ENCODE measurements around the gene BEND3. TPM values are rescaled to one million over a fixed set of nuclear protein-coding genes. Genes with fewer than 3 reads are reported as not detected.

The BEND3 gene
- total and polyA plus RNA-seq, 2 donors, result 1.5 to 1.7 TPM

DNA sequence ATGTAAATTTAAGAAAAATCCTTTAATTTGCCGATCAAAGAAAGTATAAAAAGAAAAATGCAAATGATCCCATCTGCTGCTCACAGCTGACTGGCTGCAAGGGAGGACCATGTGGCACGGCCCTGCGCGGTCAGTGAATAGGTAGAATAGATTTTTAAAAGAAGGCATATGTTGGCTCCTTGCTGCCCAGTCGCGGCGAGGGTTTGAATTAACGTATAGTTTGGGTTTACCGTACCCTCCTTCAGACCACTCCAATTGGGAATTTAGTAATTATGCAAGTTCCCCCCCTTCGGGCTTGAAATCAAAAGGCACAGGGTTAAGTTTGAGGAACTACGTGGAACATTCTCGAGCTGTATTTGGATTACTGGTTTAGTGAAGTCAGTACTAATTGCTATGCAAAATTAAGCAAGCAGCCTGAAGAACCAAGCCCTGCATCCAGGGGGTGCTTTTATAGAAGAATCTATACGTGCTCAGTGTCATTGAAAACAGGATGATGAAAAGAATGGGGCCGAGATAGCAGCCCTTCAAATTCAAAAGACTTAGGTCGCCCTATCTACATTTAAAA is 1.1 kb upstream of the BEND3 start:
- Histone ChIP-seq H3K4me1 (ENCODE audit: control insufficient read depth in 2 of 2, insufficient read depth in 2 of 2, low read length in 2 of 2) (peaks cover 11 to 27% of the 10 kb centered on the region in 2 donors), H3K27ac (ENCODE audit: low read depth in 1 of 2, low read length in 1 of 2) (no peak overlapping the region), H3K36me3 (ENCODE audit: control insufficient read depth in 2 of 2, insufficient read depth in 2 of 2, low read length in 1 of 2) (no peaks in the 10 kb centered on the region), H3K9me3 (ENCODE audit: control insufficient read depth in 2 of 2, insufficient read depth in 1 of 2, low read length in 1 of 2) (no peaks in the 10 kb centered on the region), H3K27me3 (ENCODE audit: control insufficient read depth in 2 of 2, insufficient read depth in 1 of 2, low read length in 1 of 2) (peaks cover 0 to 13% of the 10 kb centered on the region in 2 donors), H3K4me3 (ENCODE audit: low read length in 2 of 2) (peak overlapping the region; percentile 47 to 90)
- WGBS, result 2% methylated on average over 15 of the region's 15 CpGs
- peak in 5 of 9 donors; percentile 16 to 63 (median 37) for DNase-seq (ENCODE audit: low read depth in 6 of 9, low spot score in 9 of 9)

DNA sequence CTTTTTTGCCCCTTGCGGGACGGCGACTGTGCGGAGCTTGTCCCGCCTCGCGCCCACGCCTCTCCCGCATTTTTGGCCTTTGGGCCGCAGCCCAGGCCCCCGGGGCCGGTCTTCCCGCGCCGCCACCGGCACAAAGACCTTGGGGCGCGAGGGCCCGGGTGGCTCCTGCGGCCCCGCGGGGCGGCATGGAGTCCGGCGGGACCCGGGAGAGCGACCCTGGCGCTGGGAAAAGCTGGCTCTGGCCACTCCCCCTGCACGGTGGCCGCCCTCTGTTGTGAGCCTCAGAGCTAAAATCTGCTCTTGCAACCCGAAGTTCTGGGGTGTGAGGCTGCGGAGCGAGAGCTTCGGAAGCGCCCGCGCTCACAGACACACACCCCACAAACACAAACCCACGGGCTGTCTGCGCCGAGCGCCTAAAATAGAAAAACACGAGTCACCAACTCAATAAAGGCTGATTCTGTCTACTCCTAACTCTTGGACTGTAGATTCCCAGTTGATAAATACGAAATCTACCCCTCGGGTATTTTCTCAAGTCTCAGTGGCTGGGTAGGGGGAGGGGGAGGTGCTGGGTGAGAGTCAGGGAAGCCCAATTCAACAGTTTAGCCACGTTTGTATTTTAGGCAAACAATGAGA is 496 bp upstream of the BEND3 start:
- H3K27me3 ChIP-seq (ENCODE audit: control insufficient read depth in 2 of 2, insufficient read depth in 1 of 2, low read length in 1 of 2), result peaks cover 0 to 13% of the 10 kb centered on the region in 2 donors
- DNase-seq (ENCODE audit: low read depth in 6 of 9, low spot score in 9 of 9), result peak in 4 of 9 donors; percentile 18 to 63 (median 40)
- H3K27ac ChIP-seq (ENCODE audit: low read depth in 1 of 2, low read length in 1 of 2), result peak overlapping the region in 1 of 2 donors; percentile 5
- H3K36me3 ChIP-seq (ENCODE audit: control insufficient read depth in 2 of 2, insufficient read depth in 2 of 2, low read length in 1 of 2), result no peaks in the 10 kb centered on the region
- peak overlapping the region; percentile 47 to 90 for H3K4me3 ChIP-seq (ENCODE audit: low read length in 2 of 2)
- peaks cover 11 to 27% of the 10 kb centered on the region in 2 donors for H3K4me1 ChIP-seq (ENCODE audit: control insufficient read depth in 2 of 2, insufficient read depth in 2 of 2, low read length in 2 of 2)
- H3K9me3 ChIP-seq (ENCODE audit: control insufficient read depth in 2 of 2, insufficient read depth in 1 of 2, low read length in 1 of 2), result no peaks in the 10 kb centered on the region
- WGBS, result under 1% methylated on average over 45 of the region's 45 CpGs

- DNase-seq (ENCODE audit: low read depth in 6 of 9, low spot score in 9 of 9), result peak in 7 of 9 donors; percentile 56 to 82 (median 64)
- peak overlapping the region; percentile 30 to 90 for H3K4me3 ChIP-seq (ENCODE audit: low read length in 2 of 2)
- H3K27ac ChIP-seq (ENCODE audit: low read depth in 1 of 2, low read length in 1 of 2), result peak overlapping the region in 1 of 2 donors; percentile 65
- WGBS, result under 1% methylated on average over 116 of the region's 116 CpGs
- H3K4me1 ChIP-seq (ENCODE audit: control insufficient read depth in 2 of 2, insufficient read depth in 2 of 2, low read length in 2 of 2), result peaks cover 11 to 27% of the 10 kb centered on the region in 2 donors
- no peaks in the 10 kb centered on the region for H3K9me3 ChIP-seq (ENCODE audit: control insufficient read depth in 2 of 2, insufficient read depth in 1 of 2, low read length in 1 of 2)
- H3K36me3 ChIP-seq (ENCODE audit: control insufficient read depth in 2 of 2, insufficient read depth in 2 of 2, low read length in 1 of 2), result no peaks in the 10 kb centered on the region
- peaks cover 0 to 13% of the 10 kb centered on the region in 2 donors for H3K27me3 ChIP-seq (ENCODE audit: control insufficient read depth in 2 of 2, insufficient read depth in 1 of 2, low read length in 1 of 2)
Measured at GRCh38 chr6:107114213-107114925, 946 bp downstream of the BEND3 start.

GRCh38 chr6:107110200-107110599 is 5.1 kb downstream of the BEND3 start:
- Histone ChIP-seq H3K4me3 (ENCODE audit: low read length in 2 of 2) (no peak overlapping the region), H3K4me1 (ENCODE audit: control insufficient read depth in 2 of 2, insufficient read depth in 2 of 2, low read length in 2 of 2) (peaks cover 6 to 12% of the 10 kb centered on the region in 2 donors), H3K27me3 (ENCODE audit: control insufficient read depth in 2 of 2, insufficient read depth in 1 of 2, low read length in 1 of 2) (no peaks in the 10 kb centered on the region), H3K36me3 (ENCODE audit: control insufficient read depth in 2 of 2, insufficient read depth in 2 of 2, low read length in 1 of 2) (peaks cover 0 to 2% of the 10 kb centered on the region in 2 donors), H3K27ac (ENCODE audit: low read depth in 1 of 2, low read length in 1 of 2) (no peak overlapping the region), H3K9me3 (ENCODE audit: control insufficient read depth in 2 of 2, insufficient read depth in 1 of 2, low read length in 1 of 2) (no peaks in the 10 kb centered on the region)
- WGBS, result 26% methylated on average over 1 of the region's 1 CpG
- peak in 1 of 9 donors; percentile 19 for DNase-seq (ENCODE audit: low read depth in 6 of 9, low spot score in 9 of 9)

DNA sequence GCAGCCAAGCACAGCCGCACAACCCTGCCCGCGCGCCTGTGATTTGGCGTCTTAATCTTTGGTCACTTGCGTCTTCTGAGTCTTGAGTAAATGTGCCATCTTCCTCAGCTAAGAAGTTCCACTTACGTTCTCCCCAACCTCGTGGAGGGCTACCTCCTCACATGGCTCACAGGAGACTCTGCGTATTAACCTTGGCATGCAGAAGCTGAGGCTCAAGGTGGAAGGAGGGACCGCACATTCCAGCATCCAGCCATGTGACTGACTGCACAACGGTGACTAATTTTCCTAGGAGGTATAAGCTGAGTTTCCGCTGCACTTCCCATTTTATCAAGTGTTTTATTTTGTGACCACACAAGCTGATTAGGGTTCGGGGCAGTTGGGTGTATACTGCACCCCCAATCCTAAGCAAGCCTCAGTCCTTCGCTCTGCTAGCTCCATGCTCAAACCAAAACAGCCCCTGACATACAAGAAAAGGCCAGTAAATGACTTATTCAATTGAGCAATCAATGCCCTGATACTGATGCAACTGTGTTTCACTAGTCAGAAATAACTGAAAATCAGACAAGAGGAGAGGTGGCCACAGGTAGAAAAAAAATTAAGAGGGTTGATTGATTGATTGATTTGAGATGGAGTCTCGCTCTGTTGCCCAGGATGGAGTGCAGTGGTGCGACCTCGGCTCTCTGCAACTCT is 7.0 kb downstream of the BEND3 start:
- WGBS, result 93% methylated on average over 17 of the region's 17 CpGs
- Histone ChIP-seq H3K4me1 (ENCODE audit: control insufficient read depth in 2 of 2, insufficient read depth in 2 of 2, low read length in 2 of 2) (peaks cover 0 to 5% of the 10 kb centered on the region in 2 donors), H3K36me3 (ENCODE audit: control insufficient read depth in 2 of 2, insufficient read depth in 2 of 2, low read length in 1 of 2) (peaks cover 0 to 2% of the 10 kb centered on the region in 2 donors), H3K27ac (ENCODE audit: low read depth in 1 of 2, low read length in 1 of 2) (no peak overlapping the region), H3K27me3 (ENCODE audit: control insufficient read depth in 2 of 2, insufficient read depth in 1 of 2, low read length in 1 of 2) (no peaks in the 10 kb centered on the region), H3K9me3 (ENCODE audit: control insufficient read depth in 2 of 2, insufficient read depth in 1 of 2, low read length in 1 of 2) (no peaks in the 10 kb centered on the region), H3K4me3 (ENCODE audit: low read length in 2 of 2) (no peak overlapping the region)
- no peak for DNase-seq (ENCODE audit: low read depth in 6 of 9, low spot score in 9 of 9)

GRCh38 chr6:107107791-107108190 is 7.5 kb downstream of the BEND3 start:
- Histone ChIP-seq H3K4me3 (ENCODE audit: low read length in 2 of 2) (no peak overlapping the region), H3K36me3 (ENCODE audit: control insufficient read depth in 2 of 2, insufficient read depth in 2 of 2, low read length in 1 of 2) (peaks cover 0 to 2% of the 10 kb centered on the region in 2 donors), H3K4me1 (ENCODE audit: control insufficient read depth in 2 of 2, insufficient read depth in 2 of 2, low read length in 2 of 2) (peaks cover 0 to 2% of the 10 kb centered on the region in 2 donors), H3K27me3 (ENCODE audit: control insufficient read depth in 2 of 2, insufficient read depth in 1 of 2, low read length in 1 of 2) (no peaks in the 10 kb centered on the region), H3K27ac (ENCODE audit: low read depth in 1 of 2, low read length in 1 of 2) (no peak overlapping the region), H3K9me3 (ENCODE audit: control insufficient read depth in 2 of 2, insufficient read depth in 1 of 2, low read length in 1 of 2) (no peaks in the 10 kb centered on the region)
- DNase-seq (ENCODE audit: low read depth in 6 of 9, low spot score in 9 of 9), result no peak
- WGBS, result over 99% methylated on average over 4 of the region's 4 CpGs

GRCh38 chr6:107106165-107106564 is 9.2 kb downstream of the BEND3 start:
- DNase-seq (ENCODE audit: low read depth in 6 of 9, low spot score in 9 of 9), result no peak
- Histone ChIP-seq H3K9me3 (ENCODE audit: control insufficient read depth in 2 of 2, insufficient read depth in 1 of 2, low read length in 1 of 2) (no peaks in the 10 kb centered on the region), H3K4me3 (ENCODE audit: low read length in 2 of 2) (no peak overlapping the region), H3K36me3 (ENCODE audit: control insufficient read depth in 2 of 2, insufficient read depth in 2 of 2, low read length in 1 of 2) (peaks cover 0 to 2% of the 10 kb centered on the region in 2 donors), H3K4me1 (ENCODE audit: control insufficient read depth in 2 of 2, insufficient read depth in 2 of 2, low read length in 2 of 2) (peaks cover 0 to 2% of the 10 kb centered on the region in 2 donors), H3K27ac (ENCODE audit: low read depth in 1 of 2, low read length in 1 of 2) (no peak overlapping the region), H3K27me3 (ENCODE audit: control insufficient read depth in 2 of 2, insufficient read depth in 1 of 2, low read length in 1 of 2) (no peaks in the 10 kb centered on the region)
- 93% methylated on average over 3 of the region's 3 CpGs for WGBS

DNA sequence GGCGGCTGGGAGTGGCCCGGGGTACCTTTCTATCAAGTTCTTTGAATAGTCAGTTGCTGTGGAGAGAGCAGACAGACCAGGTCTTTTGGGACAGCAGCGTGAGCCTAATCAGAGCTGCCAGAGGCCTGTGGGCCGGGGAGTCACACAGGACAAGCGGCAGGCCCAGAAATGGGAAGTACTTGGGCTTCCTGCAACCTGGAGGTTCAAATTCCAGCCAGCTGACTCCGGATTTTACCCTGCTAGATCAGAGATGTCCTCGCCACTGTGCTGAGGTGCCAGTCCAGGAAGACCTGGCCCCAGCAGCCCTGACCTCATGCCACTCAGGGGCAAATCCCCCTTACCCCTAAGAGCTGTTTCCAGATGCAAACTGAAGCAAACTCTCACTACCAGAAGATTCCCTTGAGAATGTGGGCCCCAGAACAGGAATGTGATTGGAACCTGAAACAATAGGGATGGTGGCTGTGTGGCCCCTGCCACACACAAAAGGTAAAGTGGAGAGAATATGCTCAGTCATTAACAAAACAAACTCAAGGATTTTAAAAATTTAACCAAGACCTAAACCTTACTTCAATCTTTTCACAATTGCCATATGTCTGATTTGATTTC is 9.7 kb downstream of the BEND3 start:
- Histone ChIP-seq H3K27ac (ENCODE audit: low read depth in 1 of 2, low read length in 1 of 2) (no peak overlapping the region), H3K27me3 (ENCODE audit: control insufficient read depth in 2 of 2, insufficient read depth in 1 of 2, low read length in 1 of 2) (no peaks in the 10 kb centered on the region), H3K9me3 (ENCODE audit: control insufficient read depth in 2 of 2, insufficient read depth in 1 of 2, low read length in 1 of 2) (no peaks in the 10 kb centered on the region), H3K4me3 (ENCODE audit: low read length in 2 of 2) (no peak overlapping the region), H3K36me3 (ENCODE audit: control insufficient read depth in 2 of 2, insufficient read depth in 2 of 2, low read length in 1 of 2) (peaks cover 0 to 2% of the 10 kb centered on the region in 2 donors), H3K4me1 (ENCODE audit: control insufficient read depth in 2 of 2, insufficient read depth in 2 of 2, low read length in 2 of 2) (peaks cover 0 to 2% of the 10 kb centered on the region in 2 donors)
- WGBS, result 87% methylated on average over 7 of the region's 7 CpGs
- DNase-seq (ENCODE audit: low read depth in 6 of 9, low spot score in 9 of 9), result no peak

Data from thymus (tissue), 11 donors.